ENCODE measurements around the gene MAP3K15. TPM values are rescaled to one million over a fixed set of nuclear protein-coding genes. Genes with fewer than 3 reads are reported as not detected.

Gene MAP3K15
- total and polyA plus RNA-seq, 10 of the 15 experiments (the other 5 are each of a cell fraction or from before 2014, with no cell fraction given) = 0.03 to 0.16 TPM; not detected in 8

- TF ChIP-seq CREB1 (IDR thresholded peaks at IDR 0.05; ENCODE audit: low read depth) (no peak), RB1 (IDR thresholded peaks at IDR 0.05; ENCODE audit: borderline replicate concordance) (no peak), TARDBP (IDR thresholded peaks at IDR 0.05; ENCODE audit: borderline replicate concordance) (no peak), ZBTB4 (CRISPR knock-in tag; IDR thresholded peaks at IDR 0.05) (no peak), CREM (IDR thresholded peaks at IDR 0.05; ENCODE audit: low read depth) (no peak), SMAD5 (IDR thresholded peaks at IDR 0.05; ENCODE audit: low read depth) (no peak), SMC3 (IDR thresholded peaks at IDR 0.05; ENCODE audit: borderline replicate concordance, low read length) (peak; percentile 57; the same call in 1 of the 2 replicates), ZNF622 (IDR thresholded peaks at IDR 0.05) (no peak), CEBPB (IDR thresholded peaks at IDR 0.05; ENCODE audit: borderline replicate concordance in 1 of 2, low read depth in 2 of 2, low read length in 2 of 2) (no peak), RAD21 (IDR thresholded peaks at IDR 0.05; ENCODE audit: insufficient read depth, low read depth, low read length) (peak; percentile 53), YY1 (IDR thresholded peaks at IDR 0.05; ENCODE audit: low read depth, low read length) (0 out of 2 replicates have a peak, but pooled peaks have one; percentile 12), HCFC1 (IDR thresholded peaks at IDR 0.05; ENCODE audit: low read length) (no peak), NBN (IDR thresholded peaks at IDR 0.05) (no peak)
- TF ChIP-seq, protein P1, sequence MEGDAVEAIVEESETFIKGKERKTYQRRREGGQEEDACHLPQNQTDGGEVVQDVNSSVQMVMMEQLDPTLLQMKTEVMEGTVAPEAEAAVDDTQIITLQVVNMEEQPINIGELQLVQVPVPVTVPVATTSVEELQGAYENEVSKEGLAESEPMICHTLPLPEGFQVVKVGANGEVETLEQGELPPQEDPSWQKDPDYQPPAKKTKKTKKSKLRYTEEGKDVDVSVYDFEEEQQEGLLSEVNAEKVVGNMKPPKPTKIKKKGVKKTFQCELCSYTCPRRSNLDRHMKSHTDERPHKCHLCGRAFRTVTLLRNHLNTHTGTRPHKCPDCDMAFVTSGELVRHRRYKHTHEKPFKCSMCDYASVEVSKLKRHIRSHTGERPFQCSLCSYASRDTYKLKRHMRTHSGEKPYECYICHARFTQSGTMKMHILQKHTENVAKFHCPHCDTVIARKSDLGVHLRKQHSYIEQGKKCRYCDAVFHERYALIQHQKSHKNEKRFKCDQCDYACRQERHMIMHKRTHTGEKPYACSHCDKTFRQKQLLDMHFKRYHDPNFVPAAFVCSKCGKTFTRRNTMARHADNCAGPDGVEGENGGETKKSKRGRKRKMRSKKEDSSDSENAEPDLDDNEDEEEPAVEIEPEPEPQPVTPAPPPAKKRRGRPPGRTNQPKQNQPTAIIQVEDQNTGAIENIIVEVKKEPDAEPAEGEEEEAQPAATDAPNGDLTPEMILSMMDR (IDR thresholded peaks at IDR 0.05 in 2 of 3, conservative IDR thresholded peaks at IDR 0.05 in 1 of 3; ENCODE audit: control insufficient read depth in 2 of 3, extremely low read depth in 1 of 3, insufficient read depth in 1 of 3, low read depth in 3 of 3, low read length in 3 of 3) = peak; percentile 70 to 76 (median 70); a peak in 5 of 6 replicates
- Histone ChIP-seq H3K4me2 (ENCODE audit: control insufficient read depth, insufficient read depth) (no peak overlapping the region), H4K20me1 (ENCODE audit: control insufficient read depth, insufficient read depth) (no peaks in the 10 kb centered on the region), H3K4me3 (no peak overlapping the region), H2AFZ (ENCODE audit: control insufficient read depth, low read depth, low read length) (no peak overlapping the region), H3K27me3 (replicated peaks in 1 of 2; ENCODE audit: control insufficient read depth in 2 of 2, insufficient read depth in 2 of 2, low read length in 1 of 2) (no peaks in the 10 kb centered on the region), H3K9me3 (replicated peaks; ENCODE audit: control insufficient read depth, insufficient read depth, low read length) (no peaks in the 10 kb centered on the region; the same call in 2 of the 3 replicates), H3K36me3 (ENCODE audit: control insufficient read depth in 2 of 2, insufficient read depth in 2 of 2, low read length in 1 of 2) (no peaks in the 10 kb centered on the region), H3K9ac (ENCODE audit: control insufficient read depth, insufficient read depth, low read length) (no peak overlapping the region), H3K4me1 (ENCODE audit: control insufficient read depth, insufficient read depth, low read length) (no peaks in the 10 kb centered on the region), H3K79me2 (ENCODE audit: control insufficient read depth, insufficient read depth, low read length) (no peaks in the 10 kb centered on the region), H3K27ac (ENCODE audit: control insufficient read depth, insufficient read depth) (no peak overlapping the region)
- intact Hi-C loops (cut with micrococcal nuclease; ENCODE audit: unreplicated experiment) (no loop called here), in situ Hi-C loops (cut with MboI) (no loop called here)
- POLR2A ChIA-PET = no interaction called here
- BruUV-seq (replicated peaks) = no TSS peak
- peak; percentile 99 for ATAC-seq
- 23% methylated on average over 16 of the region's 16 CpGs for WGBS (ENCODE audit: insufficient coverage, insufficient replicate concordance, low lambda C conversion rate, missing lambda C conversion rate)
- no peak for FAIRE-seq
- RAD21 ChIA-PET (ENCODE audit: unreplicated experiment) = interaction anchor here (0.7 to 1.2 kb wide), 4 partner anchors 10 to 522 kb away, joined by 3 to 4 read pairs (median 4); no protein-coding TSS in a partner anchor
- SMC1A ChIA-PET (ENCODE audit: uncharacterized antibody, unreplicated experiment) = interaction anchor here (0.6 to 1.7 kb wide), 2 partner anchors 153 to 989 kb away, joined by 3 to 6 read pairs; no protein-coding TSS in a partner anchor
- CTCF ChIA-PET = interaction anchor here (0.7 to 1.9 kb wide), 12 partner anchors 9 to 522 kb away, joined by 3 to 9 read pairs (median 4); no protein-coding TSS in a partner anchor
- no peak for DNase-seq (ENCODE audit: low read depth, low spot score)
Observed at GRCh38 chrX:19382555-19383145, 132.7 kb downstream of the MAP3K15 start.
